Cerebellar nuclear complex (tissue), 1 donor: ENCODE measurements around the gene MT1A.
A peak's percentile ranks its signal among the peaks of the same experiment; 100 is the strongest.

Experiments
- DNase-seq, 2 experiments: peaks; one replicate each; lab custom pipeline; 2025; lab: John Stamatoyannopoulos, UW

Gene MT1A

GRCh38 chr16:56637814-56638750 lies at the start of gene MT1A:
Gene MT1A (plus strand): TSS chr16:56638666. CDS start chr16:56638739, 73 bp downstream.
- no peak for DNase-seq

DNA sequence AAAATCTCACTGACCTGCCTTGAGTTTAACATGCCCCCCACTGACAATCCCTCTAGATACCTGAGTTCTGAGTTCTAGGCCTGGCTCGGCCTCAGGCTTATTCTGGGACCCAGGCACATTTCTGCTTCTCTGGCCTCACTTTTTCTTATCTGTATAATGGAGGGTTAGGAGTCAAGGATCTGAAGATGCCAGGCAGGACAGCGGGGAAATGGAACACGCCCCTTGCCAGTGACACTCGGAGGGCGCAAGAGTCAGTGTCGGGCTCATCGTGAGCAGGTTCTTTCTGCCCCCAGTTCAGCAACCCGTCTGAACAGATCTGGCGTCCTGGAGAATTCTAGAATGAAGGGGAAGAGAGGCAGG lies 49.7 kb upstream of the MT1A start:
- DNase-seq, result no peak

GRCh38 chr16:56589141-56590039 lies 49.1 kb upstream of the MT1A start, which contains the start of gene MT3:
Gene MT3 (plus strand): TSS chr16:56589528. CDS start chr16:56589591, 63 bp downstream.
- DNase-seq, result peak in 1 of 2 experiments; percentile 30

GRCh38 chr16:56591377-56592060 lies 46.9 kb upstream of the MT1A start:
- DNase-seq, result no peak

- DNase-seq, result no peak
Observed at GRCh38 chr16:56593573-56594291, 44.7 kb upstream of the MT1A start.

DNA sequence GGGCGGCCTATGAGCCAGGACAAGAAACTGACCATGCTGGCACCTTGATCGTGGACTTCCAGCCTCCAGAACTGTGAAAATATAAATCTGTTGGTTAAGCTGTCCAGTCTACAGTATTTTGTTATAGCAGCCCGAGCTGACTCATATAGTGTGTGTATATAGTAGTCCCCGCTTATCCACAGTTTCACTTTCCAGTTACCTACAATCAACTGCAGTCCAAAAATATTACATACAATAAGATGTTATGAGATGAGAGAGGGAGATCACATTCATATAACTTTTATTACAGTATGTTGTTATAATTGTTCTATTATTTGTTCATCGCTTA lies 44.2 kb upstream of the MT1A start:
- no peak for DNase-seq

DNA sequence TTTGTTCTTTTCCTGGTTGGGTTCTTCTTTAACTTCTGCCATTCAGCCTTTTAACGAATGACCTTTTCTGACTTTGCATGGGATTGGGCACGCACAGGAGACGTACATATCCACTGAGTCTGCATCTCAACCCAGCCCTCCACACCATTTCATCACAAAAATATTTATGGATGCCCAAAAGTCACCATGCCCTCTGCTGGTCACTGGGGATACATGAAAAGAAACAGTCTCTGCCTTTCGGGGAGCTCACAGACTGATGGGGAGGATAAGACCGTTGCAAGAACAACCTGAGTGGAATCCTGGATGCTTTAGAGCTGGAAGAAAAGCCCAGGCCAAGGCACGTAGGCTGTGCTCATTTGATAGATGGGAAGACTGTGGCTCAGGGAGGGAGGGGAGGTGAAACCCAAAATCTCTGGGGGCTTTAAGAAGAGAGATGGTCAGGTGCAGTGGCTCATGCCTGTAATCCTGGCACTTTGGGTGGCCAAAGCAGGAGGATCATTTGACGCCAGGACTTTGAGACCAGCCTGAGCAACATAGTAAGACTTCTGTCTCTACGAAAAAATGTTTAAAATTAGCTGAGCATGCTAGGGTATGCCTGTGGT lies 38.0 kb upstream of the MT1A start:
- peak; percentile 41 to 60 for DNase-seq

DNA sequence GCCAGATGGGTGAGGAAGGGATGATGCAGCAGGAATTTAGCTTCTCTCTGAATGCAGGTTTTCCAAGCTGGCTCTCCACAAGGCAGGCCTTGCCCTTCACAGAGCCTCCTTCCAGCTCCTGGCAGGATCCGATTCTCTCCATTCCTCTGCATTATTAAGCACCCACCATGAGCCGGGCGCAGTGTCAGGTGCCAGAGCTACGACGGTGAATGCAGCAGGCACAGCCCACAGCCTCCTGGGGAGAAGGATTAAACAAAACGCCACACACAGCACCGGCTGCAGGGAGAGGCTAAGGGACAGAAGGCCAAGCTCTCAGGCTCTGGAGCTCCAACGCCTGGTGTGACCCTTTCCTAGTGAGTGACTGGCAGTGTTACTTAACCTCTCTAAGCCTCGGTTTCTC lies 37.1 kb upstream of the MT1A start:
- DNase-seq, result peak in 1 of 2 experiments; percentile 21

DNA sequence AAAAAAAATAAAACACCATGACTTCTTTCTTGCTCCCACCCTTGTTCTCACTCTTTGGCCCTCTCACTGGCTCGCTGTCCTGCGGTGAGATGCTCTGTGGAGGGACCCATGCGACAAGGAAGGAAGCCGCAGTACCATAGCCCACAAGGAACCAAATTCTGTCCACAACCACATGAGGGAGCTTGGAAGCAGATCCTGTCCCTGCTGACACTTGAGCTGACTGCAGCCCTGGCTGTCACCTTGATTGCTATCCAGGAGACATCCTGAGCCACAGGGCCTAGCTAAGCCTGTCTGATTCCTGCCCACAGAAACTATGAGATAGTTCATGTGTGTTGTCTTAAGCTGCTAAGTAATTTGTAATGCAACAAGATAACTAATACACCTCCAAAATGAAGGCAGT lies 34.9 kb upstream of the MT1A start:
- no peak for DNase-seq

- no peak for DNase-seq
Observed at GRCh38 chr16:56604966-56605365, 33.5 kb upstream of the MT1A start.

DNA sequence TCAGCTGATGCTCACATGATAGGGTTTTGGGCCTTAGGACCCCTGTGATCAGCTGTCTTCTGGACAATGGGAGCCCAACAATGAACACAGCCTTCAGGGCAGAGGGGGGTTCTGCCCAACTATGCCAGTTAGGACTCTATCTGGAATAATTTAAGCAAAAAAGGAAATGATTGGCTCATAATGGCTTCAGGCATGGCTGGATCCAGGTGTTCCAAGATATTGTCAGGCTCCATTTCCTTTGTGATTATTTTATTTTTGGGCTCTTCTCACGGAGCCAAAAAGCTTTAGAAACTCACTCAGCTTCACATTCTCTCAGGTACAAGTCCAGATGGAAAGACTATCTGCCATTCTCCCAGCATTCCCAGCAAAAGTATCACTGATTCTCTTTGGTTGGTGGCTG lies 33.0 kb upstream of the MT1A start:
- no peak for DNase-seq

GRCh38 chr16:56606071-56606475 lies 32.4 kb upstream of the MT1A start:
- DNase-seq, result no peak

DNA sequence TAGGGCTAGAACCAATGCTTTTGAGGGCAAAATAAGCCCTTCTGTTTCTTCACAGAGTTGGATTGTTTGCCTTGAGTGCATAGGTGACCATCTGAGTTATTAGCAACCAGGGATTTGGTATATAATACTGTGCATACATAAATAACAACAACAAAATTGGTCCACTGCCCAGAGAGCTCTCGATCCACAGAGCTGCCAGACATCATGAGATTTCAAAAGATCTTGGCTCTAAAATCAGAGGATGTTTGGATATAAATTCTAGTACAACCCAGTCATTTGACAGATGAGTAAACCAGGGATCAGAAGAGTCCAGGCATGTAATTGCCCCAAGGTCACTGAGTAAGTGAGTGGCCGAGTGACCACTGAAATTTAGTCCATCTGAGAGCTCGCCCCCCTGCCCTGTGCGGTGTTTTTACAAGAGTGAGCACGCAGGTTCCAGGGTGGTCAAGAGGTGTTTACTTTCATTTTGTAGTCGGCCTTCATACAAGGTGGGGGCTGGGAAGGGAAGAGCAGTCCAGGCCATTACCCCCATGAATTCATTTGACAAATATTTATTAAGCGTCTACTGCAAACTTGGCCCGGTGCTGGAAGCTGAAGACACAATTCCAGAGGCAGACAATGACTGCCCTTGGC lies 31.9 kb upstream of the MT1A start:
- no peak for DNase-seq

- no peak for DNase-seq
Observed at GRCh38 chr16:56607109-56607618, 31.3 kb upstream of the MT1A start.

DNA sequence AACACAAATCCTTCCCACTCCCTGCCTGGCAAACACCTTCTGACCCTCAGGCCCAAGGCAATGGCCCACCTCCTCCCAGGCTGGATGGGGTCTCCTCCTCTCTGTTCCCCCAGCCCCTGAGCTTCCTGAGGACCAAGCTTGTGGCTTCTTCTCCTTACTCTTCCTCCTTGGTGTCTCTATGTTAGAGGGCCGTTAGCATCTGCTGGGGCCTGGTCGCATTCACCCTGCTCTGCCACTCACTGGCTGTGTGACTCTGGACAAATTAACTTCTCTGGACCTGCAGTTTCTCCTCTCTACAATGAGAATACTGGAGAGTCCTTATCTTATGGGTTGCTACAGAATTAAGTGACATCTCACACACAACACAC lies 30.8 kb upstream of the MT1A start:
- DNase-seq, result no peak

- peak; percentile 29 to 78 for DNase-seq
Observed at GRCh38 chr16:56608043-56608875, 30.2 kb upstream of the MT1A start, which contains the start of gene MT2A. Gene MT2A (plus strand): TSS chr16:56608584. CDS start chr16:56608656, 72 bp downstream.

GRCh38 chr16:56608876-56609462 lies 29.5 kb upstream of the MT1A start:
- DNase-seq, result no peak

DNA sequence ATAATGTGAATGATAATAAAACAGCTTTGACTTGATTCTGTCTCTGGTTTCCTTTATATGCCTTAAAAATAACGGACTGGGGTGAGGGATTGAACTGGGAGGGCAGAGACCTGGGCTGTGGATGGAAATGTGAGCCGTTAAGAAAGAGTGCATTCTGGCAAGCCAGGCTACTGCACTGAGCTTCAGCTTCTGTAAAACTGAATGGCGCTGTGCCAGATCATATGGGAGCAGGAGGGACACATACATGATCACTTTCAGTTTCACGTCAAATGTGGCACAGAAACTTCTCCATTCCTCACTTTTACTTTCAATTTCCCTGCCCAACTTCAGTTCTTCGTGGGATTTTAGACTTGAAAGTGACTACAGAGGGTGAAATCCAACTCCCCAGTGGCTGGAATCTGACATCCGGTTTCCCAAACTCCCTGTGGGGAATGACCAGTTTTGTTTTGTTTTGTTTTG lies 29.0 kb upstream of the MT1A start:
- no peak for DNase-seq

- DNase-seq, result no peak
Observed at GRCh38 chr16:56610017-56610608, 28.4 kb upstream of the MT1A start.
